ENCODE measurements around the gene SDK2. TPM values are rescaled to one million over a fixed set of nuclear protein-coding genes. Genes with fewer than 3 reads are reported as not detected.

Gene SDK2
- total and polyA plus RNA-seq, 9 donors, result 0.40 to 5.4 (median 0.96) TPM

DNA sequence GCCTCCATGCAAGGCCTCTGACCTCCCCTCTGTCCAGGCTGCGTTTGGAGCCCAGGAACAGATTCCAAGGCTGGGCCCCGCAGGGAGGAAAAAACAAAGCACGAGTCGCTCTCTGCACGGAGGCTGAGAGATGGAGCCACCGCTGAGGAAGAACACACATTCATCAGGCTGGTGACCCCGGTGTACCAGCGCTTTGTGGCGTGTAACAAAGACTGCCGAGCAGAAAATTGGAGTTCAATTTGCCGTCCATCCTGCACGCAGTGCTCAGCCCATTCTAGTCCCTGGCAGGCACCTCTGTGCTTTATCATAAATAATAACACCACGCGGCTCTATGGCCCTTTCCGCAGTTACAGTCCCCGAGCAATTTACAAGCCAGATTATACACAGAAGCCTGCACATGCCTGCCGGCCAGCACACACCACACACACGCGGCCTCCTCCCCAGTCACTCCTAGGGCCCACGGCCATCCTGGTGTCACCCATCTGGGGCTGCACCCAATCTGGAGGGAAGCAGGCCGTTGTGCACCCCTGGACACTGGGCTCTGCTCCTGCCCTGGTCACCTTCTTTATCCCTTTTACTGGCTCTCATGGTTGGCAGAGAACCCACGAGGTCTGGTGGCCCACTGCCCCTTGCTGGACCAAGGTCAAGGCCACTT is 124.4 kb downstream of the SDK2 start:
- Histone ChIP-seq H3K4me1 (ENCODE audit: insufficient read depth) (no peaks in the 10 kb centered on the region), H3K4me3 (no peak overlapping the region), H3K27ac (no peak overlapping the region), H3K27me3 (no peaks in the 10 kb centered on the region), H3K9me3 (no peaks in the 10 kb centered on the region), H3K36me3 (no peaks in the 10 kb centered on the region)
- DNase-seq, result no peak
- WGBS, 3 donors, result 67 to 83% (median 71%) methylated on average over 22 of the region's 22 CpGs
- no peak for TF ChIP-seq POLR2A (IDR thresholded peaks at IDR 0.05)
- intact Hi-C loops (cut with DNase I), result no loop called here

DNA sequence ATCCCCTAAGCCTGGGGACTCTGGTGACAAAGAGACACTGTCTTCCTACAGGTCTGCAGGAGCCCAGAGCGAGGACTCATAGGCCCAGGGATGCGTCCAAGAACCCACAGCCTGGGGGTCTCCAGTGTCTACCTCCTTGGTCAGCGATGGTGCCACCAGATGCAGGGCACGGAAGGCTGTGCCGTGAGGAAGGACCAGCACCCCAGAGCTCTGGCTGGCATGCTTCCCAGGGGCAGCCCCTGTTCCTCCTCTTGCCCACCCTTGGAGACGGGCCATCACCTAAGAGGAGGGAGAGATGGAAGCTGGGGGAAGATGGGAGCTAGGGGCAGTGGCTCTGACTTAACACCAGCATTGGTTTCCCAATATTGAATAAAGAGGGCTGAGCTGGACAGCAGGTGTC is 125.2 kb downstream of the SDK2 start:
- no peak overlapping the region for H3K4me3 ChIP-seq
- no peaks in the 10 kb centered on the region for H3K4me1 ChIP-seq (ENCODE audit: insufficient read depth)
- WGBS, 3 donors, result 90 to 98% (median 97%) methylated on average over 6 of the region's 6 CpGs
- intact Hi-C loops (cut with DNase I), result no loop called here
- no peaks in the 10 kb centered on the region for H3K9me3 ChIP-seq
- no peak overlapping the region for H3K27ac ChIP-seq
- no peaks in the 10 kb centered on the region for H3K27me3 ChIP-seq
- no peak for DNase-seq
- H3K36me3 ChIP-seq, result no peaks in the 10 kb centered on the region
- TF ChIP-seq, protein P1, sequence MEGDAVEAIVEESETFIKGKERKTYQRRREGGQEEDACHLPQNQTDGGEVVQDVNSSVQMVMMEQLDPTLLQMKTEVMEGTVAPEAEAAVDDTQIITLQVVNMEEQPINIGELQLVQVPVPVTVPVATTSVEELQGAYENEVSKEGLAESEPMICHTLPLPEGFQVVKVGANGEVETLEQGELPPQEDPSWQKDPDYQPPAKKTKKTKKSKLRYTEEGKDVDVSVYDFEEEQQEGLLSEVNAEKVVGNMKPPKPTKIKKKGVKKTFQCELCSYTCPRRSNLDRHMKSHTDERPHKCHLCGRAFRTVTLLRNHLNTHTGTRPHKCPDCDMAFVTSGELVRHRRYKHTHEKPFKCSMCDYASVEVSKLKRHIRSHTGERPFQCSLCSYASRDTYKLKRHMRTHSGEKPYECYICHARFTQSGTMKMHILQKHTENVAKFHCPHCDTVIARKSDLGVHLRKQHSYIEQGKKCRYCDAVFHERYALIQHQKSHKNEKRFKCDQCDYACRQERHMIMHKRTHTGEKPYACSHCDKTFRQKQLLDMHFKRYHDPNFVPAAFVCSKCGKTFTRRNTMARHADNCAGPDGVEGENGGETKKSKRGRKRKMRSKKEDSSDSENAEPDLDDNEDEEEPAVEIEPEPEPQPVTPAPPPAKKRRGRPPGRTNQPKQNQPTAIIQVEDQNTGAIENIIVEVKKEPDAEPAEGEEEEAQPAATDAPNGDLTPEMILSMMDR (IDR thresholded peaks at IDR 0.05), result no peak
- no peak for TF ChIP-seq EP300 (IDR thresholded peaks at IDR 0.05)
- no peak for TF ChIP-seq POLR2A (IDR thresholded peaks at IDR 0.05)

DNA sequence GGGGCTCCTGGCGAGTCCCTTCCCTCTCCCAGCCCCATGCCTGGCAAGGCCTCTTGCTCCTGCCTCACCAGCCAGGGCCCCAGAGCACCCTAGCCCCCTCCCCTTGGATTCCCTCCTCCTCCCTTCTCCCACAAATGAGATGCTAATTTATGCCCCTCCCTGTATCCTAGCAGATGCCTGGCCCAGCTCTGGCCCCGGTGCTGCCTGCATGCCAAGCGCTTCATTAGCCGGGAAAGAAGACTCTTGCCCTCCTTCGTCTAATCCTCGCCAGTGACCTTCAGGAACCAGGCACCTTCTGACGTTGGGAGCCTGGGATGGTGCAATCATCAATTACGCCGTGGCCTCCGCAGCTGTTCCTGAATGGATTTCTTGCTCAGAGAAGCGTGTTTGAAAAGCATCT is 127.8 kb downstream of the SDK2 start:
- no peaks in the 10 kb centered on the region for H3K27me3 ChIP-seq
- no peak overlapping the region for H3K27ac ChIP-seq
- no peaks in the 10 kb centered on the region for H3K9me3 ChIP-seq
- TF ChIP-seq POLR2A (IDR thresholded peaks at IDR 0.05) (no peak), EP300 (IDR thresholded peaks at IDR 0.05) (no peak)
- TF ChIP-seq, protein P1 (IDR thresholded peaks at IDR 0.05), result no peak
- DNase-seq, result no peak
- no peak overlapping the region for H3K4me3 ChIP-seq
- intact Hi-C loops (cut with DNase I), result no loop called here
- WGBS, 3 donors, result 79 to 84% (median 84%) methylated on average over 11 of the region's 11 CpGs
- H3K36me3 ChIP-seq, result no peaks in the 10 kb centered on the region
- H3K4me1 ChIP-seq (ENCODE audit: insufficient read depth), result no peaks in the 10 kb centered on the region

DNA sequence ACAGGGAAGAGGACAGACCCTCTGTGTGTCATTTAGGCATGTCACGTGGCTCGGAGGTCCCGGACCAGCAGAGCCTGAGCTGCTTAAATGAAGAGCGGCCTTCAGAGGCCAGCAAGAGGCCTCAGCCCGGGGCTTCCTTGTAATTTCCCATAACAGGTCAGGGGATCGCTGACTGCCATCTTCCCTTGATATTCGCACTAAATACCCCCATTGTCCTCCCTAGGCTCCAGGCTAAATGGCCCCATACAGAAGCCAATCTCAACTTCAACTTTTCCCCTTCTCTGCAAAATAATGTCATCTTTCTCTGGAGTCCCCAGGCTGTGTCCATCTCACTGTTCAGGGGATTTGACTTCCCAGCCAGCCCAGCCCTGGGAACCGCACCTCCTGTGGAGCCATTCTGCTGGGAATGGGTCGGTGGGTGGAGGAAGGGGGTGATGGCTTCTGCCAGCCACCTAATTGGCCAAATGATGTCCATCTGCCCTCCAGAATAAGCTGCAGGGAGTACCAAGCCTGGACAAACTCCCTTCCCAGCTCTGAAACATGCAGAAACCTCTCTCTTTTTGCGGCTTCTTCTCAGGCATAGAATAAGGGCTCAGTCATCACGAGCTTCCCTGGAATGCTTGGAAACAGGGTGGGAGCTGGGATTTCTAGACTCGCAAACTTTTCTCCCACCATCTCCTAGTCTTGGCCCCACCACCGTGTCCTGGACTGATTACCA is 129.9 kb downstream of the SDK2 start:
- H3K27ac ChIP-seq, result no peak overlapping the region
- no peaks in the 10 kb centered on the region for H3K36me3 ChIP-seq
- H3K4me1 ChIP-seq (ENCODE audit: insufficient read depth), result no peaks in the 10 kb centered on the region
- TF ChIP-seq POLR2A (IDR thresholded peaks at IDR 0.05) (no peak), EP300 (IDR thresholded peaks at IDR 0.05) (no peak)
- TF ChIP-seq, protein P1 (IDR thresholded peaks at IDR 0.05), result no peak
- no peak overlapping the region for H3K4me3 ChIP-seq
- 89 to 92% (median 90%) methylated on average over 13 of the region's 13 CpGs for WGBS, 3 donors
- intact Hi-C loops (cut with DNase I), result no loop called here
- no peak for DNase-seq
- H3K27me3 ChIP-seq, result no peaks in the 10 kb centered on the region
- no peaks in the 10 kb centered on the region for H3K9me3 ChIP-seq

DNA sequence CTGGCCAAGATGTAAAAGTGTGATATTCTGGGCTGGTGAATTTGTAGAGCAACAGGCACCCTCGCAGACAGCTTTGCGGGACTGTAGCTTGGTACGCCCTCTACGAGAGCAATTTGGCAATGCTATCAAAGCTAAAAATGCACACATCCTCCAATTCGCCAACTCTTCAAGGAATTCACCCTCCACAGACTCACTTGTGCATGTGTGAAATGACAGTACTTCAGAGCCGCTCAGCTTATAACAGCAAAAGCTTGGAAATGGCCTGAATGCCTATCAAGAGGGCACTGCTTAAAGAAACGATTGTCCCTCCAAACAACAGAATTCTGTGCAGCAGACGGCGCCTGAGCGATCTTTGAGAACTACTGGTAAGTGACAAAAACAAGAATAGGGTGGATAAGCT is 130.8 kb downstream of the SDK2 start:
- Histone ChIP-seq H3K4me3 (no peak overlapping the region), H3K27me3 (no peaks in the 10 kb centered on the region), H3K36me3 (no peaks in the 10 kb centered on the region), H3K9me3 (no peaks in the 10 kb centered on the region), H3K4me1 (ENCODE audit: insufficient read depth) (no peaks in the 10 kb centered on the region), H3K27ac (no peak overlapping the region)
- DNase-seq, result no peak
- intact Hi-C loops (cut with DNase I), result no loop called here
- 87% methylated on average over 10 of the region's 10 CpGs for WGBS, 3 donors
- TF ChIP-seq POLR2A (IDR thresholded peaks at IDR 0.05), result no peak

Measured in ovary (tissue), 9 donors.